Measurements from ENCODE around the gene CCDC77.

GRCh38 chr12:461425-461824 is 60.0 kb downstream of the CCDC77 start:
- TF ChIP-seq CTCF (conservative IDR thresholded peaks at IDR 0.05; ENCODE audit: low read depth in 2 of 2) (no peak), POLR2AphosphoS5 (IDR thresholded peaks at IDR 0.05; ENCODE audit: low read depth) (no peak), ZNF331 (CRISPR knock-in tag; IDR thresholded peaks at IDR 0.05; ENCODE audit: low read depth) (no peak), EZH2 (IDR thresholded peaks at IDR 0.05; ENCODE audit: low read depth, unreplicated experiment) (no peak), ZNF114 (CRISPR knock-in tag; IDR thresholded peaks at IDR 0.05) (no peak), JUNB (IDR thresholded peaks at IDR 0.05; ENCODE audit: unreplicated experiment) (no peak)
- TF ChIP-seq, protein P1, sequence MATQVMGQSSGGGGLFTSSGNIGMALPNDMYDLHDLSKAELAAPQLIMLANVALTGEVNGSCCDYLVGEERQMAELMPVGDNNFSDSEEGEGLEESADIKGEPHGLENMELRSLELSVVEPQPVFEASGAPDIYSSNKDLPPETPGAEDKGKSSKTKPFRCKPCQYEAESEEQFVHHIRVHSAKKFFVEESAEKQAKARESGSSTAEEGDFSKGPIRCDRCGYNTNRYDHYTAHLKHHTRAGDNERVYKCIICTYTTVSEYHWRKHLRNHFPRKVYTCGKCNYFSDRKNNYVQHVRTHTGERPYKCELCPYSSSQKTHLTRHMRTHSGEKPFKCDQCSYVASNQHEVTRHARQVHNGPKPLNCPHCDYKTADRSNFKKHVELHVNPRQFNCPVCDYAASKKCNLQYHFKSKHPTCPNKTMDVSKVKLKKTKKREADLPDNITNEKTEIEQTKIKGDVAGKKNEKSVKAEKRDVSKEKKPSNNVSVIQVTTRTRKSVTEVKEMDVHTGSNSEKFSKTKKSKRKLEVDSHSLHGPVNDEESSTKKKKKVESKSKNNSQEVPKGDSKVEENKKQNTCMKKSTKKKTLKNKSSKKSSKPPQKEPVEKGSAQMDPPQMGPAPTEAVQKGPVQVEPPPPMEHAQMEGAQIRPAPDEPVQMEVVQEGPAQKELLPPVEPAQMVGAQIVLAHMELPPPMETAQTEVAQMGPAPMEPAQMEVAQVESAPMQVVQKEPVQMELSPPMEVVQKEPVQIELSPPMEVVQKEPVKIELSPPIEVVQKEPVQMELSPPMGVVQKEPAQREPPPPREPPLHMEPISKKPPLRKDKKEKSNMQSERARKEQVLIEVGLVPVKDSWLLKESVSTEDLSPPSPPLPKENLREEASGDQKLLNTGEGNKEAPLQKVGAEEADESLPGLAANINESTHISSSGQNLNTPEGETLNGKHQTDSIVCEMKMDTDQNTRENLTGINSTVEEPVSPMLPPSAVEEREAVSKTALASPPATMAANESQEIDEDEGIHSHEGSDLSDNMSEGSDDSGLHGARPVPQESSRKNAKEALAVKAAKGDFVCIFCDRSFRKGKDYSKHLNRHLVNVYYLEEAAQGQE (IDR thresholded peaks at IDR 0.05; ENCODE audit: unreplicated experiment): no peak

Measured in GM23338 (cell line).